Liver (tissue), 3 donors: ENCODE data around the gene ZNF473.

Experiments used
- GABPA ChIP-seq, 2 donors: IDR thresholded peaks in 1 of 2; conservative IDR thresholded peaks in 1 of 2; 2 replicates each; pipeline ENCODE4 v1.6.1; 2016; ENCODE audit warnings: antibody characterized with exemption in 2 of 2, mild to moderate bottlenecking in 1 of 2, moderate library complexity in 1 of 2
- HNF4G ChIP-seq: IDR thresholded peaks from 2 replicates; pipeline ENCODE4 v1.6.1; 2016; ENCODE audit warnings: antibody characterized with exemption
- JUND ChIP-seq, 2 donors: IDR thresholded peaks; 2 replicates each; pipeline ENCODE4 v1.6.1; 2016; ENCODE audit warnings: antibody characterized with exemption in 2 of 2
- RAD21 ChIP-seq, 2 donors: IDR thresholded peaks; 2 replicates each; pipeline ENCODE4 v1.6.1; 2016; ENCODE audit warnings: antibody characterized with exemption in 2 of 2, mild to moderate bottlenecking in 2 of 2
- SP1 ChIP-seq: IDR thresholded peaks from 2 replicates; pipeline ENCODE4 v1.6.1; 2018; ENCODE audit warnings: antibody characterized with exemption, mild to moderate bottlenecking
- TAF1 ChIP-seq: conservative IDR thresholded peaks from 2 replicates; pipeline ENCODE4 v1.6.1; 2016; ENCODE audit warnings: antibody characterized with exemption, mild to moderate bottlenecking
- YY1 ChIP-seq: IDR thresholded peaks from 2 replicates; pipeline ENCODE4 v1.6.1; 2016; ENCODE audit warnings: antibody characterized with exemption, mild to moderate bottlenecking
- TF ChIP-seq, protein P1 (sequence below): IDR thresholded peaks from 2 replicates; pipeline ENCODE4 v1.6.1; 2016; ENCODE audit warnings: antibody characterized with exemption
- TF ChIP-seq, protein P2 (sequence below): fragments of 150-350 bp; IDR thresholded peaks from 2 replicates; pipeline ENCODE4 v1.5.1; 2017; ENCODE audit warnings: improper control_type of control experiment, low read depth, low read length; ENCODE audit not compliant: missing input control
- TF ChIP-seq, protein P3 (sequence below): IDR thresholded peaks from 2 replicates; pipeline ENCODE4 v1.6.1; 2016; ENCODE audit warnings: antibody characterized with exemption, mild to moderate bottlenecking
- TF ChIP-seq, protein P4 (sequence below): IDR thresholded peaks from 2 replicates; pipeline ENCODE4 v1.6.1; 2016; ENCODE audit warnings: antibody characterized with exemption
- donor health status: healthy.
- donor health status: healthy.

DNA sequence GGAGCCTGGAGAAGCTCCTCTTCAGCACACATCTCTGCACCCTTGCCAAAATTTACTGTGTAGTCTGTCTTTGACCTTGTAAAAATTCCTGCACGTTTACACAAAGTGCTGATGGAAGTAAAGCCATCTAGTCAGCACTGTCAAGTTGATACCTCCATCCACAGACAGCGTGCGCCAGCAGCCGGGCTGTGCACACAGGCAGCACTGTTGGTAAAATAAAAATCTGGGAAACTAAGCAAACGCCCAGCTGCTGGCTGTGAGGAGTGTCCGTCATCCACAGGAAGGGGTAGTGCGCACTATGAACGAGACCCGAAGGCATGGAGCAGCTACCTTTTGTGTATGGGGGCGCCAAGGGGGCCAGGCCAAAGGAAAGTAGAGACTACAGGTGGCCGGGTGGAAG lies 47.5 kb upstream of the ZNF473 start:
- TF ChIP-seq, protein P1, sequence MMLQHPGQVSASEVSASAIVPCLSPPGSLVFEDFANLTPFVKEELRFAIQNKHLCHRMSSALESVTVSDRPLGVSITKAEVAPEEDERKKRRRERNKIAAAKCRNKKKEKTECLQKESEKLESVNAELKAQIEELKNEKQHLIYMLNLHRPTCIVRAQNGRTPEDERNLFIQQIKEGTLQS: no peak
- TF ChIP-seq, protein P2, sequence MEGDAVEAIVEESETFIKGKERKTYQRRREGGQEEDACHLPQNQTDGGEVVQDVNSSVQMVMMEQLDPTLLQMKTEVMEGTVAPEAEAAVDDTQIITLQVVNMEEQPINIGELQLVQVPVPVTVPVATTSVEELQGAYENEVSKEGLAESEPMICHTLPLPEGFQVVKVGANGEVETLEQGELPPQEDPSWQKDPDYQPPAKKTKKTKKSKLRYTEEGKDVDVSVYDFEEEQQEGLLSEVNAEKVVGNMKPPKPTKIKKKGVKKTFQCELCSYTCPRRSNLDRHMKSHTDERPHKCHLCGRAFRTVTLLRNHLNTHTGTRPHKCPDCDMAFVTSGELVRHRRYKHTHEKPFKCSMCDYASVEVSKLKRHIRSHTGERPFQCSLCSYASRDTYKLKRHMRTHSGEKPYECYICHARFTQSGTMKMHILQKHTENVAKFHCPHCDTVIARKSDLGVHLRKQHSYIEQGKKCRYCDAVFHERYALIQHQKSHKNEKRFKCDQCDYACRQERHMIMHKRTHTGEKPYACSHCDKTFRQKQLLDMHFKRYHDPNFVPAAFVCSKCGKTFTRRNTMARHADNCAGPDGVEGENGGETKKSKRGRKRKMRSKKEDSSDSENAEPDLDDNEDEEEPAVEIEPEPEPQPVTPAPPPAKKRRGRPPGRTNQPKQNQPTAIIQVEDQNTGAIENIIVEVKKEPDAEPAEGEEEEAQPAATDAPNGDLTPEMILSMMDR: no peak
- TF ChIP-seq, protein P3, sequence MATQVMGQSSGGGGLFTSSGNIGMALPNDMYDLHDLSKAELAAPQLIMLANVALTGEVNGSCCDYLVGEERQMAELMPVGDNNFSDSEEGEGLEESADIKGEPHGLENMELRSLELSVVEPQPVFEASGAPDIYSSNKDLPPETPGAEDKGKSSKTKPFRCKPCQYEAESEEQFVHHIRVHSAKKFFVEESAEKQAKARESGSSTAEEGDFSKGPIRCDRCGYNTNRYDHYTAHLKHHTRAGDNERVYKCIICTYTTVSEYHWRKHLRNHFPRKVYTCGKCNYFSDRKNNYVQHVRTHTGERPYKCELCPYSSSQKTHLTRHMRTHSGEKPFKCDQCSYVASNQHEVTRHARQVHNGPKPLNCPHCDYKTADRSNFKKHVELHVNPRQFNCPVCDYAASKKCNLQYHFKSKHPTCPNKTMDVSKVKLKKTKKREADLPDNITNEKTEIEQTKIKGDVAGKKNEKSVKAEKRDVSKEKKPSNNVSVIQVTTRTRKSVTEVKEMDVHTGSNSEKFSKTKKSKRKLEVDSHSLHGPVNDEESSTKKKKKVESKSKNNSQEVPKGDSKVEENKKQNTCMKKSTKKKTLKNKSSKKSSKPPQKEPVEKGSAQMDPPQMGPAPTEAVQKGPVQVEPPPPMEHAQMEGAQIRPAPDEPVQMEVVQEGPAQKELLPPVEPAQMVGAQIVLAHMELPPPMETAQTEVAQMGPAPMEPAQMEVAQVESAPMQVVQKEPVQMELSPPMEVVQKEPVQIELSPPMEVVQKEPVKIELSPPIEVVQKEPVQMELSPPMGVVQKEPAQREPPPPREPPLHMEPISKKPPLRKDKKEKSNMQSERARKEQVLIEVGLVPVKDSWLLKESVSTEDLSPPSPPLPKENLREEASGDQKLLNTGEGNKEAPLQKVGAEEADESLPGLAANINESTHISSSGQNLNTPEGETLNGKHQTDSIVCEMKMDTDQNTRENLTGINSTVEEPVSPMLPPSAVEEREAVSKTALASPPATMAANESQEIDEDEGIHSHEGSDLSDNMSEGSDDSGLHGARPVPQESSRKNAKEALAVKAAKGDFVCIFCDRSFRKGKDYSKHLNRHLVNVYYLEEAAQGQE: no peak
- TF ChIP-seq TAF1 (no peak), HNF4G (no peak), YY1 (no peak), GABPA (IDR thresholded peaks at IDR 0.05 in 1 of 2, conservative IDR thresholded peaks at IDR 0.05 in 1 of 2) (no peak), RAD21 (IDR thresholded peaks at IDR 0.05) (no peak), SP1 (no peak), JUND (IDR thresholded peaks at IDR 0.05) (no peak)
- TF ChIP-seq, protein P4, sequence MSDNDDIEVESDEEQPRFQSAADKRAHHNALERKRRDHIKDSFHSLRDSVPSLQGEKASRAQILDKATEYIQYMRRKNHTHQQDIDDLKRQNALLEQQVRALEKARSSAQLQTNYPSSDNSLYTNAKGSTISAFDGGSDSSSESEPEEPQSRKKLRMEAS: no peak
